Measurements from ENCODE around the gene CHD1L. TPM values are rescaled to one million over a fixed set of nuclear protein-coding genes. Genes with fewer than 3 reads are reported as not detected.

CHD1L gene
- total RNA-seq (2012; rRNA removed) (47.5 and 51.7 TPM in 2 replicates), polyA plus RNA-seq (2012; rRNA removed) (28.2 and 31.2 TPM in 2 replicates), Bru-seq, nascent RNA (percentile 81 among the genes with signal in this experiment), BruChase-seq, experiment 1, labeled RNA remaining after a 6-hour chase (percentile 72 among the genes with signal in this experiment), BruChase-seq, experiment 2, labeled RNA remaining after a 2-hour chase (percentile 84 among the genes with signal in this experiment)
- polyA plus RNA-seq (2012; cell fraction: cytosol; rRNA removed): 6.2 and 8.3 TPM in 2 replicates
- 7.3 and 53.9 TPM in 2 replicates for polyA plus RNA-seq (2012; cell fraction: nucleus; rRNA removed; ENCODE audit: low replicate concordance)
- long read RNA-seq, transcript CHD1L-202 (23 exons, 2,967 nt): major isoform, 61 of 87 reads
- long read RNA-seq, partial matches to known transcripts: 8 of 87 reads
- long read RNA-seq, other reads (novel, unspliced or antisense): 15 of 87 reads

GRCh38 chr1:147242449-147243227 lies at the start of gene CHD1L:
CHD1L (plus strand) TSS chr1:147242684; CDS start chr1:147242704, 20 bp downstream.
- intact Hi-C loops (cut with micrococcal nuclease): loop anchor here (1.0 to 2.0 kb wide), 3 partner anchors 50 to 158 kb away; partner anchors contain the start of gene PRKAB2
- H2BK120ac ChIP-seq (ENCODE audit: low read depth, low read length): peak within 1 kb of the TSS; percentile 0
- WGBS, 2 experiments (ENCODE audit: extremely low coverage in 2 of 2, insufficient read length in 1 of 2): 1% methylated on average over 11 of the region's 82 CpGs; no CpG with 5 or more reads in 1 of the 2 experiments
- dilution Hi-C loops (cut with HindIII; ENCODE audit: low sequenced_read_pairs, unreplicated experiment): no loop called here
- H2AK9ac ChIP-seq (replicated peaks; ENCODE audit: low read depth, low read length, poor library complexity): peak within 1 kb of the TSS; percentile 65
- BruUV-seq (replicated peaks): no TSS peak
- H3K14ac ChIP-seq (replicated peaks; ENCODE audit: low read depth, low read length): peak within 1 kb of the TSS; percentile 64; the same call in 1 of the 2 replicates
- H3K4me1 ChIP-seq (ENCODE audit: control insufficient read depth, insufficient read depth, low read length): peaks cover 7% of the 10 kb centered on the region
- H3K56ac ChIP-seq (ENCODE audit: extremely low read depth, insufficient read depth, low read length): peak within 1 kb of the TSS; percentile 70
- DNase-seq (peak; percentile 95), ATAC-seq (ENCODE audit: low read depth) (peak; percentile 94)
- no peaks in the 10 kb centered on the region for H3K36me3 ChIP-seq (ENCODE audit: control insufficient read depth, insufficient read depth, low read length)
- H4K5ac ChIP-seq (ENCODE audit: low read depth, low read length): peak within 1 kb of the TSS; percentile 83
- peak within 1 kb of the TSS; percentile 80 for H3K9ac ChIP-seq (ENCODE audit: low read depth, low read length)
- CTCF ChIA-PET: interaction anchor here (0.6 to 1.5 kb wide), 12 partner anchors 10 to 249 kb away, joined by 3 to 5 read pairs (median 3); partner anchors contain the start of gene FMO5
- H3K4me2 ChIP-seq (ENCODE audit: low read depth, low read length): peak within 1 kb of the TSS; percentile 94
- peak within 1 kb of the TSS; percentile 78 for H2BK5ac ChIP-seq (ENCODE audit: low read depth, low read length, poor library complexity, severe bottlenecking)
- no peak within 1 kb of the TSS for H2BK20ac ChIP-seq (ENCODE audit: low read depth, low read length)
- peaks cover 9% of the 10 kb centered on the region for H3K9me1 ChIP-seq (ENCODE audit: insufficient read depth, low read length)
- H4K91ac ChIP-seq (ENCODE audit: insufficient read depth, low read depth, low read length): peak within 1 kb of the TSS; percentile 22; the same call in 1 of the 2 replicates
- H3K4me3 ChIP-seq (ENCODE audit: insufficient read depth, low read depth, low read length): peak within 1 kb of the TSS; percentile 70
- H3K79me1 ChIP-seq (ENCODE audit: low read depth in 1 of 2, low read length in 2 of 2): peaks cover 3 to 27% of the 10 kb centered on the region in 2 experiments; a peak in 3 of 4 replicates
- peak within 1 kb of the TSS; percentile 11; the same call in 1 of the 2 replicates for H2AK5ac ChIP-seq (ENCODE audit: low read depth, low read length)
- no peaks in the 10 kb centered on the region for H3K27me3 ChIP-seq (ENCODE audit: control insufficient read depth, insufficient read depth, low read length)
- peaks cover 30% of the 10 kb centered on the region for H4K20me1 ChIP-seq (ENCODE audit: insufficient read depth, low read length)
- H3K18ac ChIP-seq (ENCODE audit: low read depth, low read length): peak within 1 kb of the TSS; percentile 72
- in situ Hi-C loops (cut with MboI; ENCODE audit: low sequenced_read_pairs): no loop called here
- H3K27ac ChIP-seq (ENCODE audit: insufficient read depth, low read length): peak within 1 kb of the TSS; percentile 70
- H2BK15ac ChIP-seq (ENCODE audit: low read depth, low read length): no peak within 1 kb of the TSS
- H3K9me3 ChIP-seq (ENCODE audit: control insufficient read depth, insufficient read depth, low read length): no peaks in the 10 kb centered on the region
- H4K8ac ChIP-seq (ENCODE audit: low read depth in 2 of 2, low read length in 2 of 2): peak within 1 kb of the TSS; percentile 2 to 65; a peak in 3 of 4 replicates
- peak within 1 kb of the TSS; percentile 99 for H2AFZ ChIP-seq (replicated peaks; ENCODE audit: low read length, poor library complexity)
- H3K4ac ChIP-seq (ENCODE audit: low read depth, low read length): peak within 1 kb of the TSS; percentile 58
- POLR2A ChIA-PET (ENCODE audit: unreplicated experiment): no interaction called here
- H3K23ac ChIP-seq (ENCODE audit: low read depth, low read length): peak within 1 kb of the TSS; percentile 55
- no peak for TF ChIP-seq CHD1 (IDR thresholded peaks at IDR 0.05; ENCODE audit: low read depth, low read length)
- TF ChIP-seq RAD21 (IDR thresholded peaks at IDR 0.05; ENCODE audit: low read length): peak; percentile 93
- TF ChIP-seq BHLHE40 (IDR thresholded peaks at IDR 0.05; ENCODE audit: low read depth, low read length): 0 out of 2 replicates have a peak, but pooled peaks have one; percentile 23
- peak; percentile 96 for TF ChIP-seq MAZ (IDR thresholded peaks at IDR 0.05; ENCODE audit: borderline replicate concordance, low read depth, low read length)
- peak; percentile 73; the same call in 1 of the 2 replicates for TF ChIP-seq MXI1 (IDR thresholded peaks at IDR 0.05; ENCODE audit: borderline replicate concordance, low read depth, low read length)
- peak; percentile 98 for TF ChIP-seq CTCF (conservative IDR thresholded peaks at IDR 0.05; ENCODE audit: low read depth, low read length)
- TF ChIP-seq NFE2L2 (IDR thresholded peaks at IDR 0.05; ENCODE audit: low read depth, low read length): no peak
- peak; percentile 78 for TF ChIP-seq SMC3 (IDR thresholded peaks at IDR 0.05; ENCODE audit: low read depth, low read length)
- peak; percentile 76 for TF ChIP-seq POLR2A (IDR thresholded peaks at IDR 0.05; ENCODE audit: low read depth, low read length)
- TF ChIP-seq ELK1 (IDR thresholded peaks at IDR 0.05; ENCODE audit: borderline replicate concordance, low read depth, low read length): no peak
- no peak for TF ChIP-seq CEBPB (IDR thresholded peaks at IDR 0.05; ENCODE audit: low read depth, low read length)
- peak; percentile 76 for TF ChIP-seq RCOR1 (IDR thresholded peaks at IDR 0.05; ENCODE audit: insufficient replicate concordance, low read length)

Measured in IMR-90 (cell line).